Fibroblast of upper back skin (primary cell): ENCODE measurements around the gene OR2F2.

Source experiments
- DNase-seq: peaks from one replicate; pipeline ENCODE4 v3.0.0-alpha.2; 2013

The OR2F2 gene

DNA sequence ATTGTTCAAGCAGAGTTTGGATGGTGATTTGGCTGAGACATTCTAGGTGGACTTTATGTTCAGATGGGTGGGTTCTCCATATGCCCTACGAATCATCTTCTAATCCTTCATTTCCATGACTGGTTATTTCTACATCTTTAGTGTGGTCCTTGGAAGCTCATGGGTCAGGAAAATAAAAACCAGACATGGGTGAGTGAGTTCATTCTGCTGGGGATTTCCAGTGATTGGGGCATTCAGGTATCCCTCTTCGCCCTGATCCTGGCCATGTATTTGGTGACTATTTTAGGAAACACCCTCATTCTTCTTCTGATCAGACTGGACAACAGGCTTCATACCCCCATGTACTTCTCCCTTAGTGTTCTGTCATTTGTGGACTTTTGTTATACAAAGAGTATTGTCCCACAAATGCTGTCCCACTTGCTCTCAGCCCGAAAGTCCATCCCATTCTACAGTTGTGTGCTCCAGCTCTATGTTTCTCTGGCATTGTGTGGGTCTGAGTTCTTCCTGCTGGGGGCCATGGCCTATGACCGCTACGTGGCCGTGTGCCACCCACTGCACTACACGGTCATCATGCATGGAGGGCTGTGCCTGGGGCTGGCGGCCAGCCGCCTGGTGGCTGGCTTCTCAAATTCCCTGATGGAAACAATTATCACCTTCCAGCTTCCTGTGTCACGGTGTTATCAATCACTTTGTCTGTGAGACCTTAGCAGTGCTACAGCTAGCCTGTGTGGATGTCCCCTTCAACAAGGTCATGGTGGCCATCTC, 45.9 kb downstream of the OR2F2 start:
- no peak for DNase-seq

DNA sequence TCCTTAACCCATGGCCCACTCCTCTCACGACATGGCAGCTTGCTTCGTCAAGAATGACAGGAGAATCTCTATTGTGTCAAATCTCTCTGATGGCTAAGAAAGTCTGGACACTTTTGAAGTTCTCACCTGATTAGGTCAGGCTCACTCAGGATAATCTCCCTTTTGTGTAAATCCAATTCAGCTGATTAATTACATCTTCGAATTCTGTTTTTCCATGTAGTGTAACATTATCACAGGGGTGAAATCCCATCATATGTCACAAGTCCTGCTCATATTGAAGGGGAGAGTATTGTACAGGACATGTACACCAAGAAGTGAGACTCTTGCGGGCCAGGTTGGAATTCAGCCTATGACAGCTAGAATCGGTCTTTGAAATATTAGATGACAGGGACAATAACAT, 48.9 kb downstream of the OR2F2 start:
- DNase-seq: no peak
